Neutrophil (primary cell): Measurements from ENCODE around the gene GANAB.

Experiments used
- H3K27ac ChIP-seq: fragments of 200-600 bp; sonication (generic); 2 replicates; pipeline ENCODE4 v1.5.1; 2016; ENCODE audit warnings: mild to moderate bottlenecking, moderate library complexity
- H3K27me3 ChIP-seq: fragments of 200-600 bp; sonication (generic); 2 replicates; pipeline ENCODE4 v1.6.0; 2016; ENCODE audit warnings: mild to moderate bottlenecking
- H3K36me3 ChIP-seq: fragments of 200-600 bp; sonication (generic); 2 replicates; pipeline ENCODE4 v1.5.1; 2017
- H3K4me1 ChIP-seq, 2 experiments: fragments of 200-600 bp in 1 of 2; sonication (generic) in 1 of 2; 1 replicate in 1 of 2; 2 replicates in 1 of 2; pipeline versions ENCODE4 v1.5.1 to v1.6.1; 2013 to 2016; ENCODE audit warnings: low read depth in 1 of 2, low read length in 1 of 2, mild to moderate bottlenecking in 1 of 2, moderate library complexity in 1 of 2; ENCODE audit not compliant: control insufficient read depth in 1 of 2, insufficient read depth in 1 of 2
- H3K4me3 ChIP-seq, 2 experiments: fragments of 200-600 bp in 1 of 2; sonication (generic) in 1 of 2; 1 replicate in 1 of 2; 2 replicates in 1 of 2; pipeline ENCODE4 v1.5.1; 2013 to 2016; ENCODE audit warnings: low read depth in 1 of 2, low read length in 1 of 2, mild to moderate bottlenecking in 1 of 2, moderate library complexity in 1 of 2
- H3K9me3 ChIP-seq: fragments of 200-600 bp; sonication (generic); 2 replicates; pipeline ENCODE4 v1.5.1; 2016
- TF ChIP-seq, protein P1 (sequence below): fragments of 200-600 bp; sonication (generic); IDR thresholded peaks from 2 replicates; pipeline ENCODE4 v1.5.1; 2016; ENCODE audit warnings: antibody characterized with exemption

GANAB gene

GRCh38 chr11:62687508-62688396 is 41.3 kb upstream of the GANAB start:
- Histone ChIP-seq H3K27ac (no peak overlapping the region), H3K36me3 (peaks cover 29% of the 10 kb centered on the region), H3K27me3 (peaks cover 35% of the 10 kb centered on the region), H3K4me3 (peak overlapping the region; percentile 10 to 39), H3K9me3 (no peaks in the 10 kb centered on the region), H3K4me1 (peaks cover 4 to 5% of the 10 kb centered on the region in 2 experiments)
- TF ChIP-seq, protein P1, sequence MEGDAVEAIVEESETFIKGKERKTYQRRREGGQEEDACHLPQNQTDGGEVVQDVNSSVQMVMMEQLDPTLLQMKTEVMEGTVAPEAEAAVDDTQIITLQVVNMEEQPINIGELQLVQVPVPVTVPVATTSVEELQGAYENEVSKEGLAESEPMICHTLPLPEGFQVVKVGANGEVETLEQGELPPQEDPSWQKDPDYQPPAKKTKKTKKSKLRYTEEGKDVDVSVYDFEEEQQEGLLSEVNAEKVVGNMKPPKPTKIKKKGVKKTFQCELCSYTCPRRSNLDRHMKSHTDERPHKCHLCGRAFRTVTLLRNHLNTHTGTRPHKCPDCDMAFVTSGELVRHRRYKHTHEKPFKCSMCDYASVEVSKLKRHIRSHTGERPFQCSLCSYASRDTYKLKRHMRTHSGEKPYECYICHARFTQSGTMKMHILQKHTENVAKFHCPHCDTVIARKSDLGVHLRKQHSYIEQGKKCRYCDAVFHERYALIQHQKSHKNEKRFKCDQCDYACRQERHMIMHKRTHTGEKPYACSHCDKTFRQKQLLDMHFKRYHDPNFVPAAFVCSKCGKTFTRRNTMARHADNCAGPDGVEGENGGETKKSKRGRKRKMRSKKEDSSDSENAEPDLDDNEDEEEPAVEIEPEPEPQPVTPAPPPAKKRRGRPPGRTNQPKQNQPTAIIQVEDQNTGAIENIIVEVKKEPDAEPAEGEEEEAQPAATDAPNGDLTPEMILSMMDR, result no peak

DNA sequence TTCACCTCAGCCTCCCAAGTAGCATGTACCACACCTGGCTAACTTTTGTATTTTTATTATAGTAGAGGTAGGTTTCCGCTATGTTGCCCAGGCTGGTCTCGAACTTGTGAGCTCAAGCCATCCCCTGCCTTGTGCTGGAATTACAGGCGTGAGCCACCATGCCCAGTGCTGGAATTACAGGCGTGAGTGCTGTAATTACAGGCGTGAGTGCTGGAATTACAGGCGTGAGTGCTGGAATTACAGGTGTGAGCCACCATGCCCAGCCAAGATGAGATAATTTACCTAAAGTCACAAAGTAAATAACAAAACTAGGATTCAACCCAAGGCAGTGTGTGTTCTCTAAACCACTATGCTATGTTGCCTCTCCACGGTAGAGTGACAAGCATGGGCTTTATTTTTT is 36.1 kb upstream of the GANAB start:
- peaks cover 16% of the 10 kb centered on the region for H3K27me3 ChIP-seq
- TF ChIP-seq, protein P1, result no peak

DNA sequence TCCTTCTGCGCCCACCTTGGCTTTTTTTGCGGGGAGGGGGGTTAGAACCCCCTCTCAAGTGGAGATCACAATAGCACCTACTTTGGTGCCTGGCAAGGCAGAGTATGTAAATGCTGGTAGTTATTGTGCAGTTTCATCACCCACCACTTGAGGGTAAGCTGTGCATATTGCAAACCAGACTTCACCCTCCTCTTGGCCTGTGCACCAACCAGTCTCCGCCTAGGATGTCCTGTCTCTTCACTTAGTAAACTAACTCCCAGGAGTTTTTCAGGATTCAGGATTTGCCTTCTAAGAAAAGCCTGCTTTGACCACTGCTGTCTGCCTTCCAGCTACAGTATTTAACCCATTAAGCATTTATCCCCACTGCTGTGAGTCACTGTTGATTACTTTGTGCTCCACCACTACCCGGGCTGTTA is 34.4 kb upstream of the GANAB start:
- Histone ChIP-seq H3K4me1 (peaks cover 17 to 20% of the 10 kb centered on the region in 2 experiments), H3K36me3 (peaks cover 22% of the 10 kb centered on the region), H3K27ac (no peak overlapping the region), H3K27me3 (no peaks in the 10 kb centered on the region), H3K4me3 (no peak overlapping the region), H3K9me3 (no peaks in the 10 kb centered on the region)
- TF ChIP-seq, protein P1, result no peak

More for the DNA sequence above, 36.1 kb upstream of the GANAB start:
- Histone ChIP-seq H3K4me1 (peaks cover 14 to 16% of the 10 kb centered on the region in 2 experiments), H3K27ac (no peak overlapping the region), H3K36me3 (peaks cover 5% of the 10 kb centered on the region), H3K9me3 (no peaks in the 10 kb centered on the region), H3K4me3 (no peak overlapping the region)

GRCh38 chr11:62678770-62679696 is 32.6 kb upstream of the GANAB start, which contains the start of gene UBXN1:
UBXN1 (minus strand) TSS chr11:62679073; CDS start chr11:62678923, 150 bp downstream.
- peaks cover 17 to 20% of the 10 kb centered on the region in 2 experiments for H3K4me1 ChIP-seq
- H3K36me3 ChIP-seq, result peaks cover 37% of the 10 kb centered on the region
- no peaks in the 10 kb centered on the region for H3K9me3 ChIP-seq
- peak within 1 kb of the TSS; percentile 87 to 98 for H3K4me3 ChIP-seq
- TF ChIP-seq, protein P1, result no peak
- H3K27ac ChIP-seq, result peak within 1 kb of the TSS; percentile 90
- H3K27me3 ChIP-seq, result no peaks in the 10 kb centered on the region

- peaks cover 43% of the 10 kb centered on the region for H3K36me3 ChIP-seq
- no peaks in the 10 kb centered on the region for H3K27me3 ChIP-seq
- H3K27ac ChIP-seq, result peak overlapping the region; percentile 90
- H3K4me1 ChIP-seq, result peaks cover 17 to 20% of the 10 kb centered on the region in 2 experiments
- H3K4me3 ChIP-seq, result peak overlapping the region; percentile 87 to 98
- TF ChIP-seq, protein P1, result no peak
- no peaks in the 10 kb centered on the region for H3K9me3 ChIP-seq
Measured at GRCh38 chr11:62678433-62678769, 32.0 kb upstream of the GANAB start.
